Heart left ventricle (tissue), 13 donors: ENCODE measurements around the gene POLR2M.

Experiments used
- CTCF ChIP-seq, 12 donors: fragments of 200-600 bp; sonication (generic) in 4 of 12; IDR thresholded peaks; one replicate each; pipeline versions ENCODE4 v1.5.0 to v1.8.0; 2018 to 2022; ENCODE audit warnings: antibody characterized with exemption in 12 of 12, mild to moderate bottlenecking in 5 of 12
- POLR2A ChIP-seq, 2 donors: fragments of 450-650 bp; IDR thresholded peaks; one replicate each; pipeline ENCODE4 v1.6.1; 2017; ENCODE audit warnings: antibody characterized with exemption in 2 of 2, mild to moderate bottlenecking in 2 of 2, moderate library complexity in 2 of 2
- donor health status: ischemic (EF 13 %, LVEDD 7.1; RV severe dilation, severe dysfunction).
- donor health status: DM: no; HTN: yes; CAD: no.
- donor health status: DM: no; HTN: no; CAD: no.
- donor health status: ischemic (EF 25% LVEDD 6.9; RV normal size, moderate dysfunction).
- donor health status: ischemic (EF 25% LVEDD 5.7; RV mildly dilated, moderate dysfunction).
- donor health status: ischemic (EF 35%, LVEDD 5.7; RV mildly dilated, moderate dysfunction).
- donor health status: nonischemic (EF 11% LVEDD 7.7; RV severe dilation, severe dysfunction).
- donor health status: DM: yes; HTN: yes; CAD: no.
- donor health status: PGD.
- donor health status: ischemic (EF 29% LVEDD 5.4; RV normal size, mild dysfunction).
- donor health status: nonischemic (EF 23%, LVEDD 6.1; RV moderate dilation, normal function).

GRCh38 chr15:57752436-57752835 lies 45.9 kb downstream of the POLR2M start:
- no peak for TF ChIP-seq POLR2A (IDR thresholded peaks at IDR 0.05)
- TF ChIP-seq CTCF (IDR thresholded peaks at IDR 0.05) = peak in 10 of 12 donors; percentile 11 to 60 (median 32)
